HG02884 (cell line): Measurements from ENCODE around the gene LMX1B.

Experiments
- ATAC-seq: cut with Tn5 transposase; IDR thresholded peaks from one replicate; pipeline ENCODE4 v1.9.1; 2021; ENCODE audit warnings: mild to moderate bottlenecking, moderate library complexity; ENCODE audit not compliant: unreplicated experiment

The LMX1B gene

DNA sequence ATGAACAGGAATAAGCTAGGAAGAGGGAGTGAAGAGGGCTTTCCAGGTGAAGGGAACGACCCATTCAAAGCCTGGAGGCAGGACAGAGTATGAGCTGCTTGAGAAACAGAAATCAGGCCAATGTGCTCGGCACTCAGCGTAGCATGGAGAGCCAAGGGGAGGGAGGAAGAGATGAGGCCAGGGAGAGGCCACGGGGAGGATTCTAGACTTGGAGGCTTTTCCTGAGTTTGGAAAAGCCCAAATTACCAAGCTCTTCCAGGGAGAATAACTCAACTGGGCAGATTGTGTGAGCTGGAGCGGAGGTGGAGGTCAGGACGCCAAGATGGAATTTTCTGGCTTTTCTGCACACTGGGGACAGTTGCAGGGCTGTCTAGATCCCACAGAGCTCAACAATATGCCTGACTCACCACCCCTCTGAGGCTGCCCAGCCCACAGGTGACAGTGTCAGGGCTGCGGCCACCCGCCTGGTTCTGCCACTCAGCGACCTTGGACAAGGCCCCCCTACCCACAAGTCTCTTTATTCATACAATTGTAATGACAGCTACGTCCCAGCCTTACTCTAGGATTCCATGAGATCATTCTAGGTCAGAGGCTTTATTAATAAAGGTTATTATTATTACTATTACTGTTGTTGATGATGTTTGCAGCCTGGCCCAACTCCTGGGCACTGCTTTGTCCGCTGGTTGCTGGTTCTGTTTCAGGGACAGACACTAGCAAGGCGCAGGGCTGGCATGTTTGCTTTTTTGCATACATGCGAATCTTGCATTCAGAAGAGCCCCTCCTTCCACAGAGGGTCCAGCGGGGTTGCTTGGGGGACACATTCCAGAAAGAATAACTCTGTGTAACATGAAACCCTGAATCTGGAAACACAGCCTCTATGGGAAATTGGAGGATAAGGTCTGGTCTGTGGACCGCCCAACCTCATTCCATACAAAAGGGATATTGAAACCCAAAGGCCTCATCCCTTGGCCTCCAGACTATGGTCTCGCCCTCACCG, 9.4 kb upstream of the LMX1B start:
- ATAC-seq, result no peak

GRCh38 chr9:126605792-126606482, 7.8 kb upstream of the LMX1B start:
- no peak for ATAC-seq

DNA sequence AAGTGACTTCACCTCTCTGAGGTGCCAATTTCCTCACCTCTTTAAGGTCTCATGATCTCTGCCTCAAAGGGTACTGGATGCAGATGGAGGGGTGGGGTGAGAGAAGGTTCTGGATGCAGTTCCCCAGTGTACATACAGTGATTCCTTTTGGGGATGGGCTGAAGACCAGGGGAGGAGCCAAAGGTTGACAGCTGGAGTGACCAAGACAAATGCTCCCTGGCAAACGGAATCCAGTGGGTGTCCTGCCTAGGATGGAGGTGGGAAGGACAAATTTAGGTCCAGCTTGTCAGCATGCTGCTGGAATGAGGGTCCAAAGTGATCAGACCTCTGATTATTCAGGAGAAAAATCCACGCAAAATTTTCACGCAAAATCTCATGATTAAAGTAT, 7.3 kb upstream of the LMX1B start:
- ATAC-seq, result no peak

DNA sequence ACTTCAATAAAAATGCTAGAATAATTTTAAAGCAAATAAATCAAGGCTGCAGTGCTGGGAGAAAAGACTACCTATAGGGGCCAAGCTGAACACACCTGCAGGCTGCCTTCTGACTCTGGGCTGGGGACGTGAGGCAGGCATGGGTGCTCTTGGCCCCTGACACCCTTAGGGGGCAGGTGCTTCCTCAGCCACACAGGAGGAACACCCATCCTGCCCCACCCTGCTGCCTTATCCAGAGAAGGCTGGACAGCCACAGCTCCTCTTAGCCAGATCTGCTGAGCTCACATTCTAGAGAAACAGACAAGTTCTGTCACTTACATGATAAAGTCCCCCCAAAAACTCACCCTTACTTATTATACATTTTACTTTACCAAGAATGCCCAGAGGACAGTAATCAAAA, 6.6 kb upstream of the LMX1B start:
- no peak for ATAC-seq

GRCh38 chr9:126607731-126608130, 6.0 kb upstream of the LMX1B start:
- ATAC-seq, result no peak

DNA sequence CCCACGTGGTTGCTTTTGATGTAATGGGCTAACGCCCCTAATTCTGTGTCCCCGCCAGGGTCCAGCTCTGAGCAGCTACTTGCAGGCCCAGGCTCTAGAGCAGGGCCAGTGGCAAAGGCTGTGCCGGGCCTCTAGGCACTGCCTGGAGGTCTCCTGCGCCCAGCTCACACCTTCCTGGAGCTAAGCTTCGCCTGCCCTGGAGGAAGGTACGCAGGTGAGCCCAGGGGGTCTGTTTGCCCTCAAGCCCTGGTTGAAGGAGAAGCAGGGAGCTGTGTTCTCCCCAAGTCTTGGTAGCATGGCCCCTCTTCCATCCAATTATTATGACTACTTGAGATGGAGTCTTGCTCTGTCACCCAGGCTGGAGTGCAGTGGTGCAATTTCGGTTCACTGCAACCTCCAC, 5.2 kb upstream of the LMX1B start:
- ATAC-seq, result no peak

GRCh38 chr9:126609191-126609590, 4.5 kb upstream of the LMX1B start:
- no peak for ATAC-seq

GRCh38 chr9:126609711-126610388, 3.9 kb upstream of the LMX1B start:
- no peak for ATAC-seq

DNA sequence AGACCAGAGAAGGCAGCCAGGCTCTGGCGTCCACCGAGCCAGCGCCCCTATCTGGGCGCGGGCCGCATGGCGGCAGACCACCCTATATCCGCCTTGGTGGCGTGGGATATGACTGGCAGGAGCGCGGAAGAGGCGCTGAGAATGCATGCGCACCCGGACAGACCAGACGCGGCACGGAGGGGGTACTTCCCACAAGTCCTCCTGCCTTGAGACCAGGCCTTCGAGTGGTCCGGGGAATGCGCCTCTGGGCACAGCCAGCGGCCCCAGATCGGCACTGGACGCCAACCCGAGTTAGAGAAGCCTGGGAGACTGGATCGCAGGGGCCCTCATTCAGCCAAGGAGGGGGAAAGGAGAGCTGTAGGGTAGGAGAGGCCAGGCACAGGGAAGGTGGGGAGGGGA, 2.5 kb upstream of the LMX1B start:
- no peak for ATAC-seq

DNA sequence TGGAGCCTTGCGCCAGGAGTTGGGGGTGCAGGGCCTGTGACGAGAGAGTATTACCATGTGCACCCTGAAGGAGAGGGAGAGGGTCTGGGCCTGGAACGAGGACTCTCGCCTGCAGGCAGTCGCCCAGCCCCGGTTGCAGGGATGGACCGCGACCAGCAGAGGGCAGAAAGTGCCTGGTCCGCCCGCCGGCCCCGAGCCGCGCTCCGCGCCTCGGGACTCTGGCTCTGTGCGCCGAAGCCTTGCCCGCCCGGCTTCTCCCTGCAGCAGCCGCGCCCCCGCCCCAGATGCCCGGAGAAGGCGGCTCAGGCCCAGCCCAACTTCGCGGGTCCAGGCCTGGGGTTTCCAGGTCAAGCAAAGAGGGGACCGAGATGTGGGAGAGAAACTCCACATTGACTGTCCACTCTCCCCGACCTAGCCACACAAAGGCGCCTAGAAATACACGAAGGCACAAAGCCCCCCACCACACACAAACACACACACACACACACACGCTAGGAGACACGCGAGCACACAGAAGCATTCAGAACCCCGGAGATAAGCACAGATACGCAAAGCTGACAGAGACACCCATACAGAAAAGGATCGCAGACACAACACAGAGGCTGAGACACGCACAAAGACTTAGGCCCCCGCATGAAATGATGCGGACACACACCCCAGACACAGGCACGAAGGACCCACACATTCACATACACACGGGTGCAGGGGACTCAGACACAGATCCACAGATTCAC, 2.0 kb upstream of the LMX1B start:
- no peak for ATAC-seq

DNA sequence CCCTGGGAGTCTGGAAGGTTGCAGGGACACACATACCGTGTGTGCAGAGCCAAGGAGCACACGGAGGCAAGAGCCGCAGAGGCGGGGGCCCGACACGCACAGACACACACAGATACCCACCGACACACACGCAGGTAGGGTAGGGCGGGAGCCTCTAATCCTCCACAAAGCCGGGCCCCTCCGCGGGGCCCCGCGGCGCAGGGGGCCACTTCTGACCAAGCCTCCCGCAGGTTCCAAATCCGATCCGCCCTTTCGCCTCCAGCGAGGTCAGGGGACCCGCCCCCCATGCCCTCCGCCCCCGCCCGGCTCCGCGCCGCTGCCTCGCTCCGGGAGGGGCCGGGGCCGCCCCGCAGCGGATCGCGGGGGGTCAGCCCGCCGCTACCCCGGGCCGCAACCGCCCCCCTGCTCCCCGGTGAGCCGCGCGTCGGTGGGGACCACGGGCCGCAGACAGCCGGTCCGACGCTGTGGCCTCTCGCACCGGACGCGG, 1.4 kb upstream of the LMX1B start:
- ATAC-seq, result no peak

DNA sequence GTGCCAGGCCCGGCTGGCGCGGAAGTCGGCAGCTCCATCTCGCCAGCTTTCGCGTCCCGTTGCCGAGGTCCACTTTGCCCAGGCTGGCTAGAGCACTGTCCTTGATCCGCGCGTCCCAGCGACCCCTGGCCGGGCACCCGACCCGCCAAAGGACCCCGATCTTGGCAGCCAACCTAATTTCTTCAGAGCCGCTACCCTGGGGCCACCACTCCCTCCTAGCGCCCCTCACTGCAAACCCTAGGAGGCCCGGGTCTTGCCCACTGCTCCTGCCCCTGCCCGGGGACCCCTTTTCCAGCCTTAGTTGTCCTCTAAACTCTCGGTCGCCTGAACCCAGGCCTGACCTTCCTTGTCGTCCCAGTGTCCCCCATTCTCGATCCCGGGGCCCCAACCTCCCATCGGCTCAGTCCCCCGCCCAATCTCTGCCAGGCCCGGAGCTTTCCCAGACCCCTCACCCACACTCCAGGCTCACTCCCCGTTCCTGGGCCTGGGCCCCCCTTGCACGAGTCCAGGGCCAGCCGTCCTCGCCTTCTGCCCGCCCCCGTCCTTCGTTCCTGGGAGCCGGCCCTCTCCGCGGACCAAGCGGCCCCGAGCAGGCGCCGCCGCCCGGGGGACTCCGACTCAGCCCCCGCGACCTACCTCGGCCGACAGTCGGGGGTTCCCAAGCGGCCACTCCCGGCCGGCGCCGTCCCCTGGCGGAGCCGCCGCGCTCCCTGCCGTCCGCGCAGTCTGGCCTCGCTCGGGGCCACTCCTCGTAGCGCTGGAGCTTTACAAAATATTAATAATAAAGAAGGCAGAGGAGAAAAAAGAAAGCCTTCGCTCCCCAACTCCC, 701 bp upstream of the LMX1B start:
- ATAC-seq, result no peak

DNA sequence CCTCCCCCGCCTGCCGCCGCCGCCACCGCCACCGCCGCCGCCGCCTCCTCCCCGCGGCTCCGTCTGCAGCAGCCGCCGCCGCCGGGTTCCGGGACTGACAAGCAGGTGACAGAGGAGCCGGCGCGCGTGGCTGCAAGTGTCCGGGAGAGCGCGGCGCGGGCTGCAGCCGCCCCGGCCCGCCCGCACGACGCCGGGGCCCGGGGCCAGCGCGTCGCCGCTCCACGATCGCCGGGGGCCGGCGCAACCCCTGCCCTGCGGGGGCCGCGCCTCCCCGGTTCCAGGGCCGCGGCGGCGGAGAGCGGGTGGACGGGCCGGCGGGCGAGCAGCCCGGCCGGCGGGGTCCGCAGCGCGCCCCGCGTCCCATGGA, 343 bp downstream of the LMX1B start:
- ATAC-seq, result no peak

- no peak for ATAC-seq
Observed at GRCh38 chr9:126614455-126615244, 922 bp downstream of the LMX1B start.

DNA sequence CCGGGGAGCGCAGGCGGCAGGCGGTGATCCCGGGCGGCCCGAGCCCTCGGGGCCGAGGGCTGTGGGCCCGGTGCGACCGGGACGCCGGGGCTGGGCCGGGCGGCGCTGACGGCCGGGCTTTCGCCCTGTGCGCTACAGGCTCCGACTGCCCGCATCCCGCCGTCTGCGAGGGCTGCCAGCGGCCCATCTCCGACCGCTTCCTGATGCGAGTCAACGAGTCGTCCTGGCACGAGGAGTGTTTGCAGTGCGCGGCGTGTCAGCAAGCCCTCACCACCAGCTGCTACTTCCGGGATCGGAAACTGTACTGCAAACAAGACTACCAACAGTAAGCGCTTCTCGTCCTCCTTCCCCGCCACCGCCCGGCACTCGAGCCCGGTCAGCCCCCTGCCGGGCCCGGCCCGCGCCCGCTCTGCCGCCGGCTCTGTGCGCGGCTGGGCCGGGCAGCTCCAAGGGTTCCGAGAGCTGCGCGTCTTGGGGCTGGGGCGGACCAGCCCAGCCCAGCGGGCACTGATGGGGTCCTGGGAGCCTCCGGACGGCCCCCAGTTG, 1.6 kb downstream of the LMX1B start:
- no peak for ATAC-seq

- ATAC-seq, result no peak
Observed at GRCh38 chr9:126615791-126616447, 2.2 kb downstream of the LMX1B start.

DNA sequence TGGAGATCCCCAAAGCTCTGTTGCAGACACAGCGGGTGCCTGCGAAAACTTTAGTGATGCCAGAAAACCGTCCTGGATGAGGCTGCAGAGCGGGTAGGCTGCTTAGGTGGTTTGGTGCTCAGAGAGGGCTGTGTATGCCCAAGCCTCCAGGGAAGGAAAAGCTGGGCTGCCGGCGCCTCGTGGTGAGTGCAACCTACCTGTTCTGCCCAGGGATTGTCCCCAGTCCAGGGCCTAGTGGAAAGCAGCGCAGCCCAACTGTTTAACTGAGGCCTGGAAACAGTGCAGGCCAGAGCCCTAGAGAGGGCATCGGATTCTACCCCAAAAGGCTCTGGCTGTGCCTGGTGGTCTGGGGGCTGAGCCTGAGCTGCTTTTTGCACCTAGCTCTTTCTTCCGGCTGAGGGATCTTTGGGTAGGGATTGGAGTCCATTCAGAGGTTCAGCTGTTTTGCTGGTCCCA, 2.8 kb downstream of the LMX1B start:
- no peak for ATAC-seq
